OCI-LY1 (cell line): ENCODE measurements around the gene CNP.

Source experiments
- H2AFZ ChIP-seq: fragments of 200-600 bp; sonication (generic), shearing (Covaris generic); 2 replicates; pipeline ENCODE4 v1.6.0; 2014; ENCODE audit warnings: antibody characterized with exemption, mild to moderate bottlenecking, low read length
- H3F3A ChIP-seq: fragments of 200-600 bp; sonication (generic), shearing (Covaris generic); 2 replicates; pipeline ENCODE4 v1.6.0; 2014; ENCODE audit warnings: mild to moderate bottlenecking, antibody characterized with exemption, low read length, moderate library complexity; ENCODE audit not compliant: insufficient read depth
- H3K27ac ChIP-seq: fragments of 200-600 bp; sonication (generic); 2 replicates; pipeline ENCODE4 v1.5.1; 2014; ENCODE audit warnings: low read length, mixed run types, mild to moderate bottlenecking, low read depth; ENCODE audit not compliant: poor library complexity, severe bottlenecking
- H3K27me3 ChIP-seq: fragments of 200-600 bp; sonication (generic); 2 replicates; pipeline ENCODE4 v1.6.0; 2014; ENCODE audit warnings: antibody characterized with exemption, mild to moderate bottlenecking, low read length, moderate library complexity; ENCODE audit not compliant: insufficient read depth
- H3K36me3 ChIP-seq: fragments of 200-600 bp; sonication (generic); 2 replicates; pipeline ENCODE4 v1.6.1; 2014; ENCODE audit warnings: mild to moderate bottlenecking, antibody characterized with exemption, low read length, moderate library complexity, mixed read lengths; ENCODE audit not compliant: insufficient read depth
- H3K4me1 ChIP-seq: fragments of 200-600 bp; sonication (generic); 2 replicates; pipeline ENCODE4 v1.5.1; 2014; ENCODE audit warnings: mild to moderate bottlenecking, low read length, moderate library complexity; ENCODE audit not compliant: insufficient read depth, severe bottlenecking
- H3K4me2 ChIP-seq: fragments of 200-600 bp; sonication (generic), shearing (Covaris generic); 2 replicates; pipeline ENCODE4 v1.6.1; 2014; ENCODE audit warnings: low read length
- H3K4me3 ChIP-seq: fragments of 200-600 bp; sonication (generic); 2 replicates; pipeline ENCODE4 v1.5.1; 2014; ENCODE audit warnings: low read length, low read depth, mild to moderate bottlenecking, mixed read lengths; ENCODE audit not compliant: poor library complexity, severe bottlenecking
- H3K79me2 ChIP-seq: fragments of 200-600 bp; shearing (Covaris generic); 2 replicates; pipeline ENCODE4 v1.6.1; 2016; ENCODE audit warnings: mixed run types, low read length, mixed read lengths; ENCODE audit not compliant: insufficient read depth
- H3K9ac ChIP-seq: fragments of 200-600 bp; sonication (generic), shearing (Covaris generic); 2 replicates; pipeline ENCODE4 v1.6.1; 2014; ENCODE audit warnings: mild to moderate bottlenecking, low read length, mixed read lengths
- H3K9me2 ChIP-seq: fragments of 200-600 bp; sonication (generic), shearing (Covaris generic); 2 replicates; pipeline ENCODE4 v1.6.1; 2014; ENCODE audit warnings: low read depth, mild to moderate bottlenecking, low read length, mixed read lengths
- H3K9me3 ChIP-seq: fragments of 200-600 bp; shearing (Covaris generic); 2 replicates; pipeline ENCODE4 v1.6.1; 2014; ENCODE audit warnings: low read length, mixed read lengths
- H4K20me1 ChIP-seq: fragments of 200-600 bp; sonication (generic), shearing (Covaris generic); 2 replicates; pipeline ENCODE4 v1.6.0; 2016; ENCODE audit warnings: mild to moderate bottlenecking, low read length; ENCODE audit not compliant: insufficient read depth
- CTCF ChIP-seq: fragments of 200-600 bp; sonication (generic), shearing (Covaris generic); IDR thresholded peaks from 2 replicates; pipeline ENCODE4 v1.5.1; 2017; ENCODE audit warnings: mild to moderate bottlenecking, antibody characterized with exemption, low read length, moderate library complexity, mixed read lengths
- EZH2 ChIP-seq: fragments of 200-600 bp; sonication (generic), shearing (Covaris generic); IDR thresholded peaks from 2 replicates; pipeline ENCODE4 v1.8.0; 2017; ENCODE audit warnings: borderline replicate concordance, mixed run types, mild to moderate bottlenecking, antibody characterized with exemption, low read length, moderate library complexity, mixed read lengths

CNP gene

GRCh38 chr17:41956522-41956921 is 10.1 kb upstream of the CNP start:
- Histone ChIP-seq H3K9me2 (no peaks in the 10 kb centered on the region), H3K27me3 (no peaks in the 10 kb centered on the region), H3K27ac (no peak overlapping the region), H3K4me3 (no peak overlapping the region), H3K4me2 (no peak overlapping the region), H3K9me3 (no peaks in the 10 kb centered on the region), H3K79me2 (no peaks in the 10 kb centered on the region), H2AFZ (no peak overlapping the region), H3F3A (no peaks in the 10 kb centered on the region), H3K4me1 (peaks cover 5% of the 10 kb centered on the region), H3K36me3 (no peaks in the 10 kb centered on the region), H3K9ac (no peak overlapping the region), H4K20me1 (no peaks in the 10 kb centered on the region)
- TF ChIP-seq CTCF (no peak), EZH2 (no peak)

GRCh38 chr17:41957031-41957868 is 9.3 kb upstream of the CNP start:
- H3K9ac ChIP-seq: no peak overlapping the region
- no peaks in the 10 kb centered on the region for H3K79me2 ChIP-seq
- no peaks in the 10 kb centered on the region for H3K27me3 ChIP-seq
- H3K4me3 ChIP-seq: no peak overlapping the region
- H3F3A ChIP-seq: no peaks in the 10 kb centered on the region
- H3K9me3 ChIP-seq: no peaks in the 10 kb centered on the region
- H3K4me1 ChIP-seq: peaks cover 5% of the 10 kb centered on the region
- H3K4me2 ChIP-seq: no peak overlapping the region
- TF ChIP-seq EZH2 (no peak), CTCF (no peak)
- H3K27ac ChIP-seq: no peak overlapping the region
- H4K20me1 ChIP-seq: no peaks in the 10 kb centered on the region
- no peaks in the 10 kb centered on the region for H3K36me3 ChIP-seq
- H2AFZ ChIP-seq: no peak overlapping the region
- H3K9me2 ChIP-seq: no peaks in the 10 kb centered on the region

GRCh38 chr17:41957869-41958439 is 8.6 kb upstream of the CNP start:
- H3K4me3 ChIP-seq: no peak overlapping the region
- H3K4me2 ChIP-seq: no peak overlapping the region
- H3K27me3 ChIP-seq: no peaks in the 10 kb centered on the region
- no peaks in the 10 kb centered on the region for H4K20me1 ChIP-seq
- no peaks in the 10 kb centered on the region for H3K79me2 ChIP-seq
- no peaks in the 10 kb centered on the region for H3K9me2 ChIP-seq
- H3K27ac ChIP-seq: no peak overlapping the region
- H3K9me3 ChIP-seq: no peaks in the 10 kb centered on the region
- H3K9ac ChIP-seq: no peak overlapping the region
- no peaks in the 10 kb centered on the region for H3F3A ChIP-seq
- peaks cover 5% of the 10 kb centered on the region for H3K4me1 ChIP-seq
- H2AFZ ChIP-seq: no peak overlapping the region
- no peaks in the 10 kb centered on the region for H3K36me3 ChIP-seq
- TF ChIP-seq EZH2 (no peak), CTCF (no peak)
